ENCODE data around the gene KIF1C.
"Not testable (repeated sequence)": the region's sequence is repeated elsewhere in the genome, so short reads cannot be mapped to it uniquely, and the experiment has no call there.

Gene KIF1C

GRCh38 chr17:5069724-5070123, 72.0 kb downstream of the KIF1C start:
- H3K4me3 ChIP-seq (ENCODE audit: low read depth, low read length) = no peak overlapping the region
- in situ Hi-C loops (cut with HindIII; ENCODE audit: low sequenced_read_pairs) = no loop called here
- no peak for DNase-seq (ENCODE audit: low read depth)
- TF ChIP-seq CTCF (IDR thresholded peaks at IDR 0.05; ENCODE audit: low read depth, low read length, missing control alignments) = no peak

- H3K4me3 ChIP-seq (ENCODE audit: low read depth, low read length); DNase-seq (ENCODE audit: low read depth); in situ Hi-C loops (cut with HindIII; ENCODE audit: low sequenced_read_pairs): not testable (repeated sequence)
Measured at GRCh38 chr17:5075472-5075871, 77.7 kb downstream of the KIF1C start.

- DNase-seq (ENCODE audit: low read depth); in situ Hi-C loops (cut with HindIII; ENCODE audit: low sequenced_read_pairs); H3K4me3 ChIP-seq (ENCODE audit: low read depth, low read length): not testable (repeated sequence)
Measured at GRCh38 chr17:5077275-5077674, 79.5 kb downstream of the KIF1C start.

- in situ Hi-C loops (cut with HindIII; ENCODE audit: low sequenced_read_pairs) = no loop called here
- no peak for TF ChIP-seq CTCF (IDR thresholded peaks at IDR 0.05; ENCODE audit: low read depth, low read length, missing control alignments)
- peak overlapping the region; percentile 62 for H3K4me3 ChIP-seq (ENCODE audit: low read depth, low read length)
- no peak for DNase-seq (ENCODE audit: low read depth)
Measured at GRCh38 chr17:5077781-5078105, 80.0 kb downstream of the KIF1C start.

All from astrocyte of the cerebellum (primary cell).